ENCODE data around the gene WSCD2.

WSCD2 gene

DNA sequence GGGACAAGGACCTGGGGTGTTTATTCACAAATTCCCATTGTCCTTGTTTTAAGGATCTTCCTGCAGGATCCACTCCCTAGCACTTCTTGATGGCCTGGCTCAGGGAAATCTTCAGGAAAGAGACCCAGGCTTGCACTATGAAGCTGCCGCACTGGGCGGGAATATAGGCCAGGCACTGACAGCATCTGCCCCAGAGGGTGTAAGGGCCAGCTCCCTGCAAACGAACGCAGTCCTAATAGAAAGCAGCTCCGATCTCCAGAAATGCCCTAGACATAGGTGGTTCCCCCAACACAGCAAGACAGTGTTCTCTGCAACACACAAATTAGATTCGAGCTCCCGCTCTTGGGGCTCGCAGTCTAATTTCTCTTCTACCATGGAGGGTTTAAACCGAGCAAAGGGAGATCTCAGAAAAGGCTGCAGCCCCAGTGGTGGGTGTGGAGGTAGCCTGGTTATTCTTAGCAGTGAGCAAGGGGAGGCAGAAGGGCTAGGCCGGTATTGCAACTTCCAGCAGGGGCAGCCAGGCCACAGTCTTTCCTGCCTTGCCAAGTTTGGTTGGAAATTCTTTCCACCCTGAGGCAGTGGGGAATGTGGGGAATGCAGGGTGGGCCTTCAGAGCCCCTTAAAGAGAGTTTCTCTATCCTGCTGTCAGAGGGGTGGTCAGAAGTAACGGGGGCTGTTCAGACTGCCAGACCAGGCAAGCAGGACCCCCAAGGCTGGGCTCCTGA lies 16.1 kb upstream of the WSCD2 start:
- H3K36me3 ChIP-seq (ENCODE audit: insufficient read depth, low read length): no peaks in the 10 kb centered on the region
- H3K9me3 ChIP-seq (ENCODE audit: insufficient read depth, low read depth, low read length): no peaks in the 10 kb centered on the region
- no peaks in the 10 kb centered on the region for H3K27me3 ChIP-seq (ENCODE audit: insufficient read depth, low read length, poor library complexity, severe bottlenecking)

DNA sequence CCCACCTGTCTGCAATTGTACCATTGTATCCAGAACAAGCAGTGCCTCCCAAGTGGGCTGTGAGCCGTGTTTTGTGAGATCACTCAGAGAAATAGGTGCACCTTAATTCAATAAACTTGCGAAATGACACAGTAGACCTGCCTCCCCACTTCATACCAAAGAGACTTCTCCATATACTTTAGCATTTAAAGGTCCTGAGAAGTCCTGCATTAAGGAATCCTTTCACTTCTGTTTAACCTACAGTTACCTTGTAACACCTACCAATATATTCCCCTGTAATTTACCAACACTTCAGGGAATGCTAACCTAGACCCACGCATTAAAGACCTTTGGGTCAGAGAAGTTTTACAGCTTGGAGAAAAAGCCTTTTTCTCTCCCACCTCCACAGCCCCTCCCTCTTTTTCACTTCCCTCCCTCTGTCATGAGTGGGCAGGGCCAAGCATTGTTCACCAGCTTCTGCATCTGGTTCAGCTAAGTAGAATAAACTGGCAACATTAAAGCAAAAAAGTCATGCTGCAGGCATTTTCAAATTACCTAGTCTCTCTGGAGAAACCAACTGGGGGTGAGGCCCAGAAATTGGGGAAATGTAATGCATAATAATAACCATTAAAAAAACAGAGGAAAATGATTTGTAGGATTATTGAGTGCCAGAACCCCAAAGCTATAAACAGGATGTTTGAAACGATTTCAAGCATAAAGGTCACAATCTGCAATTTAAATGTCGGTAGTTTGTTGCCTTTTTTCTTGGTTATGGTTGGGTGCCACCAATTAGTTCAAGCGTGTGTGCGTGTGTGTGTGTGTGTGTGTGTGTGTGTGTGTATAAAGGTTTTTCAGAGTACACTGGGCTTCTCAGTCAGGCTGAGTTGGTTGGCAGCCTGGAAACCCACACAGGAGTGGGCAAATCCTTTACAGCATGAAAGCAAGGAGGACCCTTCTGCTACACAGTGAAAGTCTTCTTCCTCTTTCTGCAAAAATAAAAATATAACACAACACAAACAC lies 13.7 kb upstream of the WSCD2 start:
- Histone ChIP-seq H3K9me2 (replicated peaks; ENCODE audit: low read depth, low read length) (no peaks in the 10 kb centered on the region), H3K4me2 (ENCODE audit: low read depth, low read length, poor library complexity, severe bottlenecking) (no peak overlapping the region), H3K36me3 (ENCODE audit: insufficient read depth, low read length) (no peaks in the 10 kb centered on the region), H3K4me1 (ENCODE audit: insufficient read depth, low read length, poor library complexity, severe bottlenecking) (peaks cover 22% of the 10 kb centered on the region), H2AFZ (ENCODE audit: low read length) (no peak overlapping the region), H3K9me3 (ENCODE audit: insufficient read depth, low read depth, low read length) (no peaks in the 10 kb centered on the region), H3K9ac (ENCODE audit: low read depth, low read length, poor library complexity, severe bottlenecking) (no peak overlapping the region), H4K20me1 (ENCODE audit: insufficient read depth, low read length, poor library complexity, severe bottlenecking) (no peaks in the 10 kb centered on the region), H3K79me2 (ENCODE audit: insufficient read depth, low read length) (no peaks in the 10 kb centered on the region), H3K27me3 (ENCODE audit: insufficient read depth, low read length, poor library complexity, severe bottlenecking) (no peaks in the 10 kb centered on the region), H3K4me3 (ENCODE audit: low read length, poor library complexity, severe bottlenecking) (no peak overlapping the region), H3F3A (ENCODE audit: low read depth) (no peaks in the 10 kb centered on the region)
- TF ChIP-seq, protein P1, sequence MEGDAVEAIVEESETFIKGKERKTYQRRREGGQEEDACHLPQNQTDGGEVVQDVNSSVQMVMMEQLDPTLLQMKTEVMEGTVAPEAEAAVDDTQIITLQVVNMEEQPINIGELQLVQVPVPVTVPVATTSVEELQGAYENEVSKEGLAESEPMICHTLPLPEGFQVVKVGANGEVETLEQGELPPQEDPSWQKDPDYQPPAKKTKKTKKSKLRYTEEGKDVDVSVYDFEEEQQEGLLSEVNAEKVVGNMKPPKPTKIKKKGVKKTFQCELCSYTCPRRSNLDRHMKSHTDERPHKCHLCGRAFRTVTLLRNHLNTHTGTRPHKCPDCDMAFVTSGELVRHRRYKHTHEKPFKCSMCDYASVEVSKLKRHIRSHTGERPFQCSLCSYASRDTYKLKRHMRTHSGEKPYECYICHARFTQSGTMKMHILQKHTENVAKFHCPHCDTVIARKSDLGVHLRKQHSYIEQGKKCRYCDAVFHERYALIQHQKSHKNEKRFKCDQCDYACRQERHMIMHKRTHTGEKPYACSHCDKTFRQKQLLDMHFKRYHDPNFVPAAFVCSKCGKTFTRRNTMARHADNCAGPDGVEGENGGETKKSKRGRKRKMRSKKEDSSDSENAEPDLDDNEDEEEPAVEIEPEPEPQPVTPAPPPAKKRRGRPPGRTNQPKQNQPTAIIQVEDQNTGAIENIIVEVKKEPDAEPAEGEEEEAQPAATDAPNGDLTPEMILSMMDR (conservative IDR thresholded peaks at IDR 0.05; ENCODE audit: low read length): no peak
- no peak for TF ChIP-seq EZH2phosphoT487 (IDR thresholded peaks at IDR 0.05; ENCODE audit: borderline replicate concordance)

More for the DNA sequence above, 16.1 kb upstream of the WSCD2 start:
- Histone ChIP-seq H3K79me2 (ENCODE audit: insufficient read depth, low read length) (no peaks in the 10 kb centered on the region), H3K4me3 (ENCODE audit: low read length, poor library complexity, severe bottlenecking) (no peak overlapping the region), H3K4me2 (ENCODE audit: low read depth, low read length, poor library complexity, severe bottlenecking) (no peak overlapping the region), H4K20me1 (ENCODE audit: insufficient read depth, low read length, poor library complexity, severe bottlenecking) (no peaks in the 10 kb centered on the region), H3K9ac (ENCODE audit: low read depth, low read length, poor library complexity, severe bottlenecking) (no peak overlapping the region), H3K4me1 (ENCODE audit: insufficient read depth, low read length, poor library complexity, severe bottlenecking) (peaks cover 15% of the 10 kb centered on the region), H3F3A (ENCODE audit: low read depth) (no peaks in the 10 kb centered on the region), H2AFZ (ENCODE audit: low read length) (no peak overlapping the region), H3K9me2 (replicated peaks; ENCODE audit: low read depth, low read length) (no peaks in the 10 kb centered on the region)
- TF ChIP-seq EZH2phosphoT487 (IDR thresholded peaks at IDR 0.05; ENCODE audit: borderline replicate concordance): no peak
- TF ChIP-seq, protein P1 (conservative IDR thresholded peaks at IDR 0.05; ENCODE audit: low read length): no peak

- peaks cover 22% of the 10 kb centered on the region for H3K4me1 ChIP-seq (ENCODE audit: insufficient read depth, low read length, poor library complexity, severe bottlenecking)
- no peaks in the 10 kb centered on the region for H3K27me3 ChIP-seq (ENCODE audit: insufficient read depth, low read length, poor library complexity, severe bottlenecking)
- H3K4me2 ChIP-seq (ENCODE audit: low read depth, low read length, poor library complexity, severe bottlenecking): no peak overlapping the region
- no peaks in the 10 kb centered on the region for H4K20me1 ChIP-seq (ENCODE audit: insufficient read depth, low read length, poor library complexity, severe bottlenecking)
- no peaks in the 10 kb centered on the region for H3F3A ChIP-seq (ENCODE audit: low read depth)
- no peaks in the 10 kb centered on the region for H3K9me2 ChIP-seq (replicated peaks; ENCODE audit: low read depth, low read length)
- no peak overlapping the region for H2AFZ ChIP-seq (ENCODE audit: low read length)
- no peaks in the 10 kb centered on the region for H3K36me3 ChIP-seq (ENCODE audit: insufficient read depth, low read length)
- H3K79me2 ChIP-seq (ENCODE audit: insufficient read depth, low read length): no peaks in the 10 kb centered on the region
- no peak for TF ChIP-seq EZH2phosphoT487 (IDR thresholded peaks at IDR 0.05; ENCODE audit: borderline replicate concordance)
- TF ChIP-seq, protein P1 (conservative IDR thresholded peaks at IDR 0.05; ENCODE audit: low read length): no peak
- H3K9me3 ChIP-seq (ENCODE audit: insufficient read depth, low read depth, low read length): no peaks in the 10 kb centered on the region
- H3K4me3 ChIP-seq (ENCODE audit: low read length, poor library complexity, severe bottlenecking): no peak overlapping the region
- peak overlapping the region; percentile 42 for H3K9ac ChIP-seq (ENCODE audit: low read depth, low read length, poor library complexity, severe bottlenecking)
These were observed 12.8 kb upstream of the WSCD2 start for GRCh38 chr12:108116254-108116653.

Measured in Loucy (cell line).